GM12878 (cell line): ENCODE measurements around the gene NECAB3. TPM values are rescaled to one million over a fixed set of nuclear protein-coding genes. Genes with fewer than 3 reads are reported as not detected.

Experiments used
- ATAC-seq: fragments of 200-7000 bp; cut with Tn5 transposase; 3 replicates; pipeline ENCODE4 v1.9.1; 2020; ENCODE audit warnings: mild to moderate bottlenecking, moderate library complexity
- BruUV-seq: library from RNA; stranded (reverse); fragments of 400-500 nt; replicated peaks from 2 replicates; lab custom pipeline; 2021; lab: Mats Ljungman, UMichigan
- CTCF ChIA-PET: fragments of 300-600 bp; sonication (Branson Sonifier 250); formaldehyde crosslinking; extraction: SDS; loops from one replicate; lab custom pipeline; 2021; ENCODE audit warnings: inconsistent platforms; lab: Yijun Ruan, JAX
- POLR2A ChIA-PET: fragments of 350-600 bp; formaldehyde crosslinking; extraction: SDS; loops from one replicate; lab custom pipeline; 2021; ENCODE audit warnings: inconsistent platforms; lab: Charles Lee
- RAD21 ChIA-PET: fragments of 300-600 bp; sonication (Branson Sonifier 250); formaldehyde crosslinking; loops from one replicate; lab custom pipeline; 2023; ENCODE audit warnings: antibody characterized with exemption; ENCODE audit not compliant: unreplicated experiment; lab: Charles Lee
- SMC1A ChIA-PET: fragments of 300-600 bp; sonication (Branson Sonifier 250); formaldehyde crosslinking; loops from one replicate; lab custom pipeline; 2023; ENCODE audit not compliant: unreplicated experiment, uncharacterized antibody; lab: Charles Lee
- DNase-seq: peaks from one replicate; pipeline ENCODE4 v3.0.0-alpha.2; 2011; ENCODE audit warnings: low read depth, low spot score
- FAIRE-seq: peaks from 3 replicates; lab custom pipeline; 2011; peaks lifted over from hg19 to GRCh38; lab: Jason Lieb, UNC
- H2AFZ ChIP-seq: 2 replicates; pipeline ENCODE4 v1.6.0; 2011; ENCODE audit warnings: low read depth, low read length, control low read depth; ENCODE audit not compliant: control insufficient read depth
- H3K27ac ChIP-seq: 2 replicates; pipeline ENCODE4 v1.5.1; 2011; ENCODE audit warnings: control low read depth; ENCODE audit not compliant: control insufficient read depth, insufficient read depth
- H3K27me3 ChIP-seq, 2 experiments: replicated peaks in 1 of 2; 2 replicates each; pipeline versions ENCODE4 v1.6.0 to v1.6.1; 2011; ENCODE audit warnings: low read length in 1 of 2; ENCODE audit not compliant: control insufficient read depth in 2 of 2, insufficient read depth in 2 of 2
- H3K36me3 ChIP-seq, 2 experiments: 2 replicates each; pipeline ENCODE4 v1.5.1; 2011; ENCODE audit warnings: low read length in 1 of 2; ENCODE audit not compliant: control insufficient read depth in 2 of 2, insufficient read depth in 2 of 2
- H3K4me1 ChIP-seq: 2 replicates; pipeline ENCODE4 v1.6.1; 2011; ENCODE audit warnings: mild to moderate bottlenecking, low read length, moderate library complexity, mixed read lengths; ENCODE audit not compliant: control insufficient read depth, insufficient read depth
- H3K4me2 ChIP-seq: 2 replicates; pipeline ENCODE4 v1.6.0; 2011; ENCODE audit warnings: control low read depth; ENCODE audit not compliant: control insufficient read depth, insufficient read depth
- H3K4me3 ChIP-seq: fragments of 200-600 bp; sonication (generic); 2 replicates; pipeline ENCODE4 v1.5.1; 2016
- H3K79me2 ChIP-seq: 2 replicates; pipeline ENCODE4 v1.6.0; 2011; ENCODE audit warnings: low read length; ENCODE audit not compliant: control insufficient read depth, insufficient read depth
- H3K9ac ChIP-seq: 2 replicates; pipeline ENCODE4 v1.8.0; 2011; ENCODE audit warnings: low read length, control low read depth, mixed read lengths; ENCODE audit not compliant: control insufficient read depth, insufficient read depth
- H3K9me3 ChIP-seq: replicated peaks from 3 replicates; pipeline ENCODE4 v1.5.1; 2011; ENCODE audit warnings: mild to moderate bottlenecking, low read length; ENCODE audit not compliant: control insufficient read depth, insufficient read depth
- H4K20me1 ChIP-seq: 2 replicates; pipeline ENCODE4 v1.6.0; 2011; ENCODE audit not compliant: control insufficient read depth, insufficient read depth
- CTCF ChIP-seq, 3 experiments: IDR thresholded peaks in 2 of 3; conservative IDR thresholded peaks in 1 of 3; 2 replicates each; pipeline ENCODE4 v1.5.1; 2011; ENCODE audit warnings: low read depth in 3 of 3, low read length in 3 of 3, mild to moderate bottlenecking in 3 of 3, control low read depth in 2 of 3, moderate library complexity in 2 of 3, inconsistent platforms in 1 of 3, mixed read lengths in 1 of 3; ENCODE audit not compliant: control insufficient read depth in 2 of 3, insufficient read depth in 1 of 3; ENCODE audit errors: extremely low read depth in 1 of 3
- IRF5 ChIP-seq: fragments of 450-650 bp; IDR thresholded peaks from 2 replicates; pipeline ENCODE4 v1.6.1; 2017; ENCODE audit warnings: borderline replicate concordance
- MAX ChIP-seq: IDR thresholded peaks from 2 replicates; pipeline ENCODE4 v1.6.1; 2012; ENCODE audit warnings: low read depth, low read length, improper control_type of control experiment
- REST ChIP-seq: IDR thresholded peaks from 2 replicates; pipeline ENCODE4 v1.6.1; 2012; ENCODE audit warnings: mild to moderate bottlenecking, low read depth, low read length
- SIX5 ChIP-seq: IDR thresholded peaks from 2 replicates; pipeline ENCODE4 v1.6.1; 2011; ENCODE audit warnings: mild to moderate bottlenecking, low read depth, low read length, moderate library complexity; ENCODE audit not compliant: severe bottlenecking
- SUPT20H ChIP-seq: IDR thresholded peaks from 2 replicates; pipeline ENCODE4 v1.6.1; 2011; ENCODE audit warnings: low read depth, mild to moderate bottlenecking, low read length, moderate library complexity, borderline replicate concordance; ENCODE audit not compliant: control insufficient read depth
- ZBTB33 ChIP-seq: fragments of 450-650 bp; IDR thresholded peaks from 2 replicates; pipeline ENCODE4 v1.6.1; 2017; ENCODE audit warnings: mild to moderate bottlenecking
- WGBS: methylation state at CpG from one replicate; pipeline ENCODE4 v1.1.6; 2016; ENCODE audit warnings: low lambda C conversion rate; ENCODE audit not compliant: insufficient replicate concordance, insufficient coverage; ENCODE audit errors: missing lambda C conversion rate; 5-methylcytosine and 5-hydroxymethylcytosine counted together
- in situ Hi-C: fragments of 300-500 bp; cut with MboI; formaldehyde crosslinking; loops from 9 replicates; pipeline ENCODE4 v1.14.3; 2018; ENCODE audit warnings: mixed read lengths
- intact Hi-C: fragments of 100-400 bp; cut with micrococcal nuclease; formaldehyde crosslinking; loops from one replicate; pipeline ENCODE4 v1.14.2; 2022; ENCODE audit not compliant: unreplicated experiment
- polyA plus RNA-seq, 11 experiments: library from polyadenylated mRNA; depleted of rRNA in 4 of 11; unstranded in 6 of 11; stranded (reverse) in 5 of 11; fragments of >200 nt; fragmentation: Nextera tagmentation in 4 of 11; fragmentation: Illumina TruSeq in 1 of 11; extraction: Ambion mirVana in 4 of 11; extraction: Trizol in 1 of 11; gene quantifications; 1 replicate in 1 of 11; 2 replicates in 10 of 11; pipeline versions ENCODE4 v1.2.1 to v1.2.3, GENCODE V29; 2011 to 2016; ENCODE audit warnings: inconsistent platforms in 2 of 11, missing spikeins in 2 of 11, low read depth in 1 of 11
- total RNA-seq, 4 experiments: library from RNA; depleted of rRNA in 3 of 4; stranded (reverse); fragments of >200 nt in 3 of 4; fragmentation: Illumina TruSeq in 1 of 4; extraction: Trizol in 1 of 4; gene quantifications; 2 replicates each; pipeline versions ENCODE4 v1.2.1 to v1.2.3, GENCODE V29; 2013 to 2021

Gene NECAB3
- total and polyA plus RNA-seq, 10 of the 15 experiments (the other 5 are each of a cell fraction or from before 2014, with no cell fraction given): 0.21 to 17.0 (median 7.2) TPM

GRCh38 chr20:33645396-33645795 is 28.8 kb downstream of the NECAB3 start:
- WGBS: 100% methylated on average over 2 of the region's 2 CpGs
- DNase-seq: no peak
- CTCF ChIA-PET: interaction anchor here (0.8 to 0.9 kb wide), 2 partner anchors 188 to 192 kb away, joined by 3 read pairs; no protein-coding TSS in a partner anchor
- TF ChIP-seq SIX5: no peak
- no peak for TF ChIP-seq IRF5
- no peak for TF ChIP-seq ZBTB33
- TF ChIP-seq REST: no peak
- no peak for TF ChIP-seq CTCF (IDR thresholded peaks at IDR 0.05 in 2 of 3, conservative IDR thresholded peaks at IDR 0.05 in 1 of 3; ENCODE audit: control insufficient read depth in 2 of 3, extremely low read depth in 1 of 3, insufficient read depth in 1 of 3, low read depth in 3 of 3, low read length in 3 of 3)
- no peak for TF ChIP-seq MAX
- TF ChIP-seq SUPT20H: no peak
- TF ChIP-seq, all 136 proteins: peak for 0
- no peaks in the 10 kb centered on the region for H3K27me3 ChIP-seq
- no peaks in the 10 kb centered on the region for H3K9me3 ChIP-seq
- no TSS peak for BruUV-seq
- H3K9ac ChIP-seq: no peak overlapping the region
- FAIRE-seq (no peak), ATAC-seq (no peak)
- H3K4me3 ChIP-seq: no peak overlapping the region
- ChIA-PET POLR2A (no interaction called here), RAD21 (no interaction called here), SMC1A (no interaction called here)
- no peak overlapping the region for H3K27ac ChIP-seq
- peaks cover 4% of the 10 kb centered on the region; the same call in 1 of the 2 replicates for H4K20me1 ChIP-seq
- no peaks in the 10 kb centered on the region for H3K79me2 ChIP-seq
- peaks cover 18% of the 10 kb centered on the region for H3K4me1 ChIP-seq
- H2AFZ ChIP-seq: no peak overlapping the region
- in situ Hi-C loops (no loop called here), intact Hi-C loops (no loop called here)
- peaks cover 3 to 4% of the 10 kb centered on the region in 2 experiments; a peak in 2 of 4 replicates for H3K36me3 ChIP-seq
- no peak overlapping the region for H3K4me2 ChIP-seq
